HG02610 (cell line): ENCODE measurements around the gene NLK.

Source experiments
- ATAC-seq: cut with Tn5 transposase; IDR thresholded peaks from one replicate; pipeline ENCODE4 v1.9.1; 2021; ENCODE audit warnings: mild to moderate bottlenecking, moderate library complexity; ENCODE audit not compliant: unreplicated experiment

The NLK gene

DNA sequence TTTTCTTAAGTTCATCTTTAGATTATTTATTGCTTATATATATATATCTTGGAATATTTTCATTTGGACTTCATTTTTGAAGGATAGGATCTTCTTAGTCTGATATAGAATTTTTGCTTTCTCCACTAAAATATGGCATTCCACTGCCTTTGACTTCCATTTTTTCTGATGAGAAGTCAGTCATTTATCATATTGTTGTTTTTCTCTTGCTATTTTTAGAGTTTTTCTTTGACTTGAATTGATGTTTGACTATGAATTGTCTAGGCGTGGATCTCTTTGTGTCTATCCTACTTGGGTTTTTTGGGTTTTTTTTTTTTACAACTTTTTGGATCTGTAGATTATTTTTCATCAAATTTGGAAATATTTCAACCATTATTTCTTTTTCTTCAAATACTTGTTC, 67.7 kb downstream of the NLK start:
- no peak for ATAC-seq

DNA sequence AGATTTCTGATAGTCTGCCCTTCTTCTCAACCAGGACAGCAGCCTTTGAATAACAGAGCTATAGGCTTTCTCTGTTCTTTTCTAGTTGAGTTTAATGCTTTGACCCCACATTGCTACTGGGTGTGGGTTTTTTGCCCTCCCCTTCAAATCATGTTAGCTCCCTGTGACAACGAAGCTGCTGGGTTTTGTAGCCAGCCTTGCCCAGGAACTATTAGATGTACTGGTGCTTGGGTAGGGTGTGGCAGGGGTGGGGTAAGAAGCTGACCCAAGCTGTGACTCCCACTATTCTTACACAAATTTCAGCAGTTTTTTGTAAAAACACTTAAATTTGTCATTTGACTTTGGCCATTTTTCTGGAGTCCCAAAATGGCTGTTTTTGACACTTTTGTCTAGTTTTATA, 69.7 kb downstream of the NLK start:
- no peak for ATAC-seq

DNA sequence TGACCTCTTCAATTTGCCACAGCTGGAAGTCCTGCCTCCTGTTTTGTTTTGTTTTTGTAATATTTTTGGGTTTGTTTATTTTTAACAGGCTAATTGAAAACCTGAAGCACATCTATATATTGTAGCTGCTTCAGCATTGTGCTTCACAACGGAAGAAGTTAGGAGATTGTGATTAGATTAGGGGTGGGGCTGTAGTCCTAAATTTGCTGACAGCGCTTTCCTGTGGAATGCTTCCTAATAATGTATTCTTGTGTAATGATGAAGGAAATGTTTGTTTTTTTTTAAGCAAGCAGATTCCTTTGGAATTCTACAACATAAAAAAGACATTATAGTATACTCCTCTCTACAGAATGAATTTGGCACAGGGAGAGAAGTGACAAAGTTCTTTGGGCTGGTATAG, 70.1 kb downstream of the NLK start:
- no peak for ATAC-seq

DNA sequence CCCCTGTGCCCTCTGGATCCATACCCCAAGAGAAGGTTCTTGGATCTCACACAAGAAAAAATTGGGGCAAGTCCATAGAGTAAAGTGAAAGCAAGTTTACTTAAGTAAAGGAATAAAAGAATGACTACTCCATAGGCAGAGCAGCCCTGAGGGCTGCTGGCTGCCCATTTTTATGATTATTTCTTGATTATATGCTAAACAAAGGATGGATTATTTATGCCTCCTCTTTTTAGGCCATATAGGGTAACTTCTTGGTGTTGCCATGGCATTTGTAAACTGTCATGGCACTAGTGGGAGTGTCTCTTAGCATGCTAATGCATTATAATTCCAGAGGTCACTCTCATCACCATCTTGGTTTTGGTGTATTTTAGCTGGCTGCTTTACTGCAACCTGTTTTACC, 70.8 kb downstream of the NLK start:
- ATAC-seq = no peak

DNA sequence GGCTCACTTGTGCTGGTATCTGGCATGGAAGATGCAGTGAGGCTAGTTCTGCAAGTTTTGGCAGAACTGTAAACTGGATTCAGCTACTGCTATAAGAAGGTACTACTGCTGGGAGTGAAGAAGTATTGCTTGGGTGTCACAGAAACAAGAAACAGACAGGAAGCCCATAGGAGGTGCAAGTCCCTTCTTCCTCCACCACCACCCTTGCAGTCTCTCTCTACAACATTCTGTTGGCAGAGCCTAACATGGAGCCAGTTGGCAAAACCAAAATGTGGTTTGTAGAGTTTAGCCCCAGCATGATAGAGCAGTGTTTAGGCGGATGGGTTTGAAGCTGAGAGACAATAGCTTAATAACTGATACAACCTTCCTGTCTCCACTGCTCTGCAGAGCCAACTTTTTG, 72.6 kb downstream of the NLK start:
- ATAC-seq = no peak

DNA sequence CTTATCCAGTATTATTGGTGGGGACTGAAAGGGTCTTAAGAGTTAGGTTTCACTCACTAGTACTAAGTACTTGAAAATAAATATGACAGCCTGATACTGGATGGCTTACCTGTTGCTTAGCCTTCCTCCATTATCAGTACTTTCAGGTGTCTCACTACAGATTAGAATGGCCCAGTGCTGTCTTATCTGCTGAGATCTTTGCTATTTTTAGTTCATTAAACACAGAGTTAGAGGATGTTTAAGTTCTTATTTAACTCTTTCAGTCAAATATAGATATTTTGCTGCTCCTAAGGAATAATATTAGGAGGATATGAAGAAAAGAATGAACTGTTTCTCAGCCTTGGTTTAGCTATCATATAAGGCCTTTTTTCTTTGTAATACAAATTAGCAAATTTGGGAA, 74.8 kb downstream of the NLK start:
- no peak for ATAC-seq

DNA sequence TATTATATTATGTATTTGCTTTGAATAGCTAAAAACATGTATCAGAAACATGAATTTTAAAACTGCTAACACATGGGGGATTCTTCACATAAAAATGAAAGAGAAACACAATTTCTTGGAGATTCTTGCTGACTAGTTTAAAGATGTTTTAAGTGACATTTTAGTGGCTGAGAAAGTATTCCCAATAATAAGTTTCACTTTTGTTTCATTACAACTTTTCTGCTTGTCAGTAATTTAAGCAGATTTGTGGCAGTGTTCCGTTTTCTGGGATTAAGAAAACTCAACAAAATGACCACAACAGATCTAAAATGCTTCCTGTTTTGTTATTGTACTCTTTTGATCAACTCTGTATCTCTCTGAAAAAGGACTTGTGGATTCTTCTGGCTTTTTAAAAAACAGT, 75.9 kb downstream of the NLK start:
- no peak for ATAC-seq

DNA sequence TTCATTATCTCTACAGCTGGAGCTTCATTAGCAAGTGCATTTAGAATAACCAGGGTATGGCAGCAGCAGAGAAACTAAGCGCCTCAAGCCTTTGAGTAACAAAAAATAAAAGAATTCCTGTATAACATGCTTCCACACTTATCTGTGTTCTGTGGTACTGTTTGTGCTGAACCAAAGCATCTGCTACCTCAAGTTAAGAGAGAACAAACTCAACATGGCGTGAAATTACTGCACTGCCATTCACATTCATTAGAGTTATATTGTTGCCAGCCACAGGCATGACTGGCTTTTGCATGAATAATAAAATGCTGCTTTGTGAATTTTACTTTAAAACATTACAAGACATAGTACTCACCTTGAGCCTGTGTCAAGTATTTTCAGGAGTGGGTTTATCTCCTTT, 76.6 kb downstream of the NLK start:
- no peak for ATAC-seq

DNA sequence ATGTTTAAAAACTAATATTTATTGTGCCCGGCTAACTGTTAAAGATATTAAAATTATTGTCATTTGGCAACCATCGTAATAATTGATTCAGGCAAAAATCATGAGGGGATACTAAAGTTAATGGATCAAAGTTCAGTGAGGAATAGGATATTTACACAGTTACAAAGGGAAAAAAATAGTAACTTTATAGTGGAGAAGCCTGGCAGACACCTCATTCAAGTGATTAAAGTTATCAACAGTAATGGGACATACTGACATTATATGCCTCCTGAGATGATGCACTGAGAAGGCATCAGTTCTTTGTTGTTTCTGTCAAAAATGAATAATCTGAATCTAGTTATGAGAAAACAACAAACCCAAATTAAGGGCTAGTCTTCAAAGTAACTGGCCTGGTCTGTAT, 77.1 kb downstream of the NLK start:
- no peak for ATAC-seq

DNA sequence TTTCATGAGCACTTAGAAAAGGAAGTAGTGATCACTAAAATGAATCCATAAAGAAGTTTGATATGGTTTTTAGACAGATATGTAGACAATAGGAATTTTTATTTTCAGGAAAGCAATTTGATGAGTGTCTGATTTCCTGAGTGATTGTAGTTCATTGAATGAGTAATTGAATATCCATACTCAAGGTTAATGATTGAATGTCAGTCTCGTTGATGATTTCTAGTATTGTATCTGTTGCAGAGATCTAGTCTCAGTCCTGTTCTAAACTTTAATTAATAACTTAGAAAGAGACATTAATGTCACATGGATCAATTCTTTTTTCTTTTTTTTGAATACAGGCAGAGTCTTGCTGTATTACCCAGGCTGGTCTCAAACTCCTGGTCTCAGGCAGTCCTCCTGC, 78.3 kb downstream of the NLK start:
- no peak for ATAC-seq

DNA sequence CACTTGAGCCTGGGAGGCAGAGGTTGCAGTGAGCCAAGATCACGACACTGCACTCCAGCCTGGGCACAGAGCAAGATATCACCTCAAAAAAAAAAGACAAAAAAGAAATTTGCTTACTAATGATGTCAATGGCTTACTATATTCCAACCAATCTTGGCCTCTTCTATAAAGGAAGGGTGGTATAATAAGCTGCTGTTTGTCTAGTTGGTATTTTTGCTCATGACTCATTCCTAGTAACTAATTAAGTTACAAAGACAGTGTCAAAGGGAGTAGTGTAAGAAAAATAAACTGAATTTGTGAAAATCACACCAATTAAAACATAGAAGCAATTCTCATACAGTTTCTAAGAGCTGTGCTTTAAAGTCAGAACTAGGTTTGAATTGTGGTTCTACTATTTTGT, 82.5 kb downstream of the NLK start:
- ATAC-seq = no peak

DNA sequence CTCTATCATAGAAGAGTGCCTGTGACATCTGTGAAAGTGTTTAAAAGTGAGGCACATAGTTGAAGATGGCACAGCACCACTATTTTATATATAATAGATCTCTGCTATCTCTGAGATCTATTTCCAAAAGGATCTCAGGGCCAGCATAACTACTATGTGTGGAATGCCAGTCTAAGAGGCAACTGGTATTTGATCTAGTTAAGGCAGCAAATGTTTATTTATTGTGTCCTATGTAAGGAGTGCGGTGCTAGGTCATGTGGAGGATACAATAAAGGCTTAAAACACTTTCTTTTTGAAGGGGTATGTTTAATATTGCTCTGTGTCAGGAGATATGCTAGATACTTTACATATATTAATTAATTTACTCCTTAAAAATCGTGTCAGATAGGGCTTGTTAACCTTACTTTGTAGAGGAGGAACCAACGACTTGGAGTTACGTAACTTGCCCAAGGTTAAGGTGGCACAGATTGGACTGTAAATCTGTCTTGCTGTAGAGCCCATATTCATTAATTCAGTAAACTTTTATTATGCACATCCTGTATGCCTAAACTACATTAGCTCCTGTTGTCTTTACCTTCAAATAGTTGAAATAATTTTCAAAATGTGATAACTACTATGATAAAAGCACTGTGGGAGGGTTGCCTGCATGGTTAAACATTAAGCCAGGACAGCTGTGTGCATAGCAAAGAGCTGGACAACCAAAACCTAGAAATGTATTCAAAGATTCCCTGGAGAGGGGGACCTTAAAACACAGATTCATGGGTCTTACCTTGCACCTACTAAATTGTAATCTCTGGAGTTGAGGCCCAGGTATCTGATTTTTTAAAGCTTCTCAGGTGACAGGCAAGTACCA, 83.3 kb downstream of the NLK start:
- ATAC-seq = no peak

DNA sequence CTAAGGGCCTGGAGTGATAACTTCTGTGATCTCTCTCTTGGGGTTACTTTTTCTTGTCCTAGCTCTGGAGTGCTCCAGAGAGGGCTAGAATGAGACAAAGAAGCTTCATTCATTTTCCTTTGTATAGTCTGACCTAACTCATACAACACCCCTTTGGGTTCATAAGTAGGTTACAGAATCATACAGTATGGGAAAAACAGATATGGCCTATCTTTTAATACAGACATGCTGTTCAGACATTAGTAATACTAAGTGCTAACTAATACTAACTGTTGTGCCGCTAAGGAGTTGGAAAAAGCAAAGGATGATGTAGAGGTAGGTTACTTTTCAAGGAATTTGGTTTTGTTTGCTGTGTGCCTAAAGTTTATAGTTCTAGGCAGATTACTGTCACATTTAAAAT, 84.7 kb downstream of the NLK start:
- ATAC-seq = no peak

DNA sequence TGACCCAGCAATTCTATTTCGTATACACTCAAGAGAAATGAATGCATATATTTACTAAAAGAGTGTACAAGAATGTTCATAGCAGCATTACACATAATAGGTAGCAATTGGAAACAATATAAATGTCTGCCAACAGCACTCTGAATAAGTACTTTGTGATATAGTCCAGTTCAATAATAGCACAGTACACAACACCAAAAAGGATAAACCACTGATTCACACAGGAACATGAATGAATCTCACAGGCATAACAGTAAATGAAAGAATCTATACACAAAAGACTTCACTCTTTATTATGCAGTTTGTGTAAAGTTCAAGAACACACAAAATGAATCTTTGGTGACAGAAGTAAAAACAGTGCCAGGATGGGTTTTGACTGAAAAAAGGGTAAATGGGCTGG, 86.3 kb downstream of the NLK start:
- ATAC-seq = no peak

DNA sequence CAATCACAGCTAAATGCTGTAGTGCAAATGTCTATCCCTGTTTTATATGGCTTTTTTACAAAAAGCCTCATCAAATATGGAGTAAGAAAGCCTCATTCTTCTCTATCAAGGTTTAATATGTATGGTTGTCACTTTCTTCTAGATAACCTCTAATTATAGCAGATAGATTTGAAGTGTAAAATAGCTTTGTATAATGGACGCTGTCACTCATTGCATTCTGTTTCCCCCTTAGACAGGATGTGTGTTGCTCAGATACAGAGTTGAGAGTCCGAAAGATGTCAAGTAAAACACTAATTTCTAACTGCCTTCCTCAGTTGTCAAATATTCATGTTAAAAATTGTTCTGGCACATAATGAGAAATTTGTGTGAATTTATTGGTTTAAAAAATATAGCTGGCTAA, 88.0 kb downstream of the NLK start:
- no peak for ATAC-seq

DNA sequence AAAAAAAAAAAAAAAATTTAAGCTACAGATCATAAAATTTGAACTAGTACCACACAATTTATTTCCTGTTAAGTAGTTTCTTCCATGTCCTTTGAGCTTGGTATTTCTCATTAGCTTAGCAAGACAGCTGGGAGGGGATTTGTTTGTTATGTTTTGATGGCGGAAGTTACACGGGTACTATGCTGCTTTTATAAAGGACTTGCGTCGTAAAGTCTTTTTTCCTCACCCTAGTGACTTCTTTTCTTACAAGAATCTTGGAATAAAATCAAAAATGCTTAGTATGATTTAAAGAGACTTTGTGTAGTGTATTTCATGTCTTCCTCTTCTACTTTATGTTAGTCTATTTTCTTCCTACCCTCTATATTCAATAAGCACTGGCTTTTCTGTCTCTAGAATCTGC, 89.1 kb downstream of the NLK start:
- no peak for ATAC-seq

DNA sequence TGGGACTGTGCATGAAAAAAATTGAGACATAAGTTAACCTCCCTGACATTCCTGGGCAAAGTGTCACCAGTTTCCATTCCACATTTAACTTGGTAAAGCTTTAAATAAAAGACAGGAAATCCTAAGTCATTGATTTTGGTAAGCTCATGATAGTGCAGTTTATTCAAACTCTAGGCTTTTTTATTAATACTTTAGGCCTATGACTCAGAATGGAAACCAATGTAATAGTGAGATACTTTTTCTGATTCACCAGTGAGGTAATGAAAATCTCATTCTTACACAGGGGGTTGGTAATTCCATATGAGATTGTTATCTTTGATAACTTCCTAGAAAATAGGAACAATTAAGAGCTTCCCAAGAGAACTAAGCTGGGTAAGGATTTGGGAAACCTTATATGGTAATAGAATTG, 91.1 kb downstream of the NLK start:
- no peak for ATAC-seq

DNA sequence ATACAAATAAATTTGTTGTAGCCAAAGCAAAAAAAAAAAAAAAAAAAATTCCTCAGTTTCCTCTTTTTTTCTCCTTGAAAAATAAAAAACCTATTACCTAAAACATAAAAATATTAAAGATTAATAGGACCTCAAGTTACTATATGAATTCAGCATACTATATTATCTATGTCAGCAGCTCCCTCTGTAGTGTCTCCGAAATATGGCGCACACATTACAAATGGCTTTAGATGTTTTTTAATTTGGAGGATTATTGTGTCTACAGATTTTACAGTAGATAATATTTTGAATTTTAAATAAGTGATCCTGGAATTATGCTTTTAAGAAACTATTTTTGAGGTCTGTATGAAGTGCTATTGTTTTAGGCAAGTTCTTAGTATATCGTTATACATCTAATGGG, 94.4 kb downstream of the NLK start:
- ATAC-seq = no peak

DNA sequence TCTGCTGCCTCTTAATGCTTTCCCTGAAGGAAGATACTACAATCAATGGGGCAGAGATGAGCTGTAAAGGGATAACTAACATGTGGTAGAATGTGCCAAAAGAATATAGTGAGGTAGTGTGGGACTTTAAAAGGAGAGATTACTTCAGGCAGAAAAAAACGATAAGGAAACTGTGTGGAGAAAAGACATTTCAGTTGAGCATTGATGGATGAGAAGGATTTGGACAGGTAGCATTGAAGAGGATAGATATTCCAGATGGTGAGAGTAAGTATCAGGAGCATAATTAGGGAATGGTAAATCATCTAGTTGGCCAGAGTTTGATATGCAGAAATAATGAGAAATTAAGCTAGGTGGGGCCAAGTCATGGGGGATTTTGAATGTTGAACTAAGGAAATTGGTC, 97.3 kb downstream of the NLK start:
- no peak for ATAC-seq

DNA sequence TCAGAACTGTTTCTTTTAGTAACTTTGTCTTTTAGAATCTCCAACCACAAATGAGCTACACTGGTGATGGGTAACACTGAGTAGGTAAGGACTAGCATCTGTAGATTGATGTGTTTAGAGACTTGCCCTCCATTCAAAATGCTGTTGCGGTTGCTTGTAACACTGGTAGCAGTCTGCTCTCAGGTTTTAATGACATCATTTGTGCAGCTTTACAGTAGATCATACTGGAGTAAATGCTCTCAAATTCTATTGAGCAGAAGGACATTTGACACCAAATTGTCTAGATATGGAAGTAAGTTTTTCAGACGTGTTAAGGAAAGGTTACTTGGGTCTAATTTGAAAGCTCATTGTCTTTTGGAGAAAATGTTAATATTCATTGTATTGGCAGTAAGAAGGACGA, 98.8 kb downstream of the NLK start:
- ATAC-seq = no peak

DNA sequence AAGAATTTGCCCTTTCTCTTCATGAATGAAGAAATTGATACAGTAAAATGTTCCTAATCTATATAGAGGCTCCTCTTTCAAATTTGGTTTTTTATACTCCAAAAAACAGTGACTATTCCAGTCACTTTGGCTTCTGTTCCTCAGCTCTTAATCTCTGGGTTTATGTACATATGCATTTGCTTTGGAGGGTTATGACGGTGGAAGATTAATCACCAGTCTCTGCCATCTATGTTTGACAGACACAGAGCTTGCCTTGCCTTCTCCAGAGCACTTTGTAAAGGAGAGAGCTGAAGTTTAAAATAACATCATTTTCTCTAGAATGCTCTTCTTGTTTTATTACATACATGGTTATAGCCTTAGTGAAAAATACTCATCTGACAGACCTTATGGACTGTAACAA, 99.3 kb downstream of the NLK start:
- no peak for ATAC-seq

DNA sequence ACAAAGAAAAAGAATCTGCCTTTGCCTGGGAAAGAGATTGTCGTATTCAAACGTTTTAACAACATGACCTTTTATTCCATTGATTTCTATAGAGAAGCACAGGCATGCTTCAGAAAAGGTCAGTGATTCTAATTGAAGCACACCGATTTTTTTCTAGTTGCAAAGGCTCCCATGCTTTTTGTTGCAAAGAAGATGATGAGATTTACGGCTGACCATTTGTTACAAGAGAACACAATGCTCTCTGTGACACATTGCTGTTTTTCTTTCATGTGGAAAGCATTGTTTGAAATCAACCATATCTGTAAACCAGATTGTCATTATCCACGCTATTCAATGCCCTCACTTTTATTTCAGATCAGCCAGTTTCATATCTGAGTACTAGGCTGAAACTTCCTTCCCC, 99.8 kb downstream of the NLK start:
- ATAC-seq = no peak

DNA sequence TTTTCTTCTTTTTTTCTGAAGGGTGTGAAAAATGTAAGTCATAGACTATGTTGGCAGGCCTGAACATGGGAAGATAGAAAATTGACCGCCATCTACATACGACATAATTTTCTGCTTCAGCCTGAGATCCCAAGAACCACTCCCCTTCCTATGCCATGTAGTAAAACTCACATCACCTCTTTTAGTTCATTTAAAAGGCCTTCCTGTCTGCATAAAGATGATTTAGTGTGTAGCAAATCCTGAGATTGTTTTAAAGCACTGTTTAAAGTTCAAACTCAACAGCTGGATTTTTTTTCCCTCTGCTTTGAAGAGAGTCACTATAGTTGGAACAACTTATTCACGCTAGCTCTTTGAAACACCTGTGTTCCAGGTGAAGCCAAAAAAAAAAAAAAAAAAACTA, 101.5 kb downstream of the NLK start:
- ATAC-seq = no peak
